ENCODE measurements around the gene SGCD. TPM values are rescaled to one million over a fixed set of nuclear protein-coding genes. Genes with fewer than 3 reads are reported as not detected.

The SGCD gene
- total RNA-seq, 4 donors from 2014 or later, result 0.37 to 3.7 (median 2.4) TPM

GRCh38 chr5:156803404-156803803, 476.4 kb downstream of the SGCD start:
- in situ Hi-C loops (cut with MboI; ENCODE audit: low pct_ligation_motif_present in 1 of 4, low pct_unique_long_range_greater_than_20kb in 1 of 4, low sequenced_read_pairs in 3 of 4) (loop anchor here in 3 of 4 donors (25.0 kb wide), 1 partner anchor 866 kb away; no protein-coding TSS in a partner anchor), intact Hi-C loops (cut with DNase I; ENCODE audit: low total_unique reads) (no loop called here)
- TF ChIP-seq POLR2AphosphoS5 (IDR thresholded peaks at IDR 0.05) (no peak), CTCF (IDR thresholded peaks at IDR 0.05) (no peak), EP300 (IDR thresholded peaks at IDR 0.05; ENCODE audit: low read depth) (no peak), POLR2A (IDR thresholded peaks at IDR 0.05) (no peak)
- Histone ChIP-seq H3K4me1 (peaks cover 0 to 9% (median 0%) of the 10 kb centered on the region in 4 donors), H3K36me3 (no peaks in the 10 kb centered on the region), H3K4me3 (no peak overlapping the region), H3K27me3 (no peaks in the 10 kb centered on the region), H3K9me3 (no peaks in the 10 kb centered on the region), H3K27ac (no peak overlapping the region)
- DNase-seq, result no peak
- WGBS, 2 donors (ENCODE audit: low coverage in 1 of 2), result 70 to 78% methylated on average over 2 of the region's 2 CpGs

- H3K27me3 ChIP-seq, result no peaks in the 10 kb centered on the region
- no peak overlapping the region for H3K4me3 ChIP-seq
- WGBS, 2 donors (ENCODE audit: low coverage in 1 of 2), result 82 to 97% methylated on average over 1 of the region's 1 CpG
- no peaks in the 10 kb centered on the region for H3K36me3 ChIP-seq
- H3K27ac ChIP-seq, result no peak overlapping the region
- no peaks in the 10 kb centered on the region for H3K4me1 ChIP-seq
- no peaks in the 10 kb centered on the region for H3K9me3 ChIP-seq
- in situ Hi-C loops (cut with MboI; ENCODE audit: low pct_ligation_motif_present in 1 of 4, low pct_unique_long_range_greater_than_20kb in 1 of 4, low sequenced_read_pairs in 3 of 4), result loop anchor here in 3 of 4 donors (25.0 kb wide), 1 partner anchor 876 kb away; no protein-coding TSS in a partner anchor
- no peak for DNase-seq
- TF ChIP-seq CTCF (IDR thresholded peaks at IDR 0.05), result no peak
- TF ChIP-seq POLR2AphosphoS5 (IDR thresholded peaks at IDR 0.05), result no peak
- intact Hi-C loops (cut with DNase I; ENCODE audit: low total_unique reads), result no loop called here
Measured at GRCh38 chr5:156812959-156813358, 486.0 kb downstream of the SGCD start.

GRCh38 chr5:156815988-156816599, 489.1 kb downstream of the SGCD start:
- Histone ChIP-seq H3K27me3 (no peaks in the 10 kb centered on the region), H3K4me3 (no peak overlapping the region), H3K9me3 (no peaks in the 10 kb centered on the region), H3K36me3 (no peaks in the 10 kb centered on the region), H3K27ac (no peak overlapping the region), H3K4me1 (no peaks in the 10 kb centered on the region)
- intact Hi-C loops (cut with DNase I; ENCODE audit: low total_unique reads), result no loop called here
- in situ Hi-C loops (cut with MboI; ENCODE audit: low pct_ligation_motif_present in 1 of 4, low pct_unique_long_range_greater_than_20kb in 1 of 4, low sequenced_read_pairs in 3 of 4), result loop anchor here in 3 of 4 donors (25.0 kb wide), 1 partner anchor 879 kb away; no protein-coding TSS in a partner anchor
- DNase-seq, result peak; percentile 17
- 32 to 57% methylated on average over 2 to 6 of the region's 6 CpGs for WGBS, 2 donors (ENCODE audit: low coverage in 1 of 2)
- TF ChIP-seq POLR2A (IDR thresholded peaks at IDR 0.05), result no peak
- TF ChIP-seq CTCF (IDR thresholded peaks at IDR 0.05), result peak; percentile 27 to 39 (median 37)

Small RNA genes within 50 kb of the gene (small RNA-seq; reads per million reads assigned to genes)
- gene AC027308.1, result 0 reads per million in 4 donors
- 0 to 0.14 (median 0) reads per million in 4 donors for gene RNU6-556P

Data from transverse colon (tissue), 4 donors.